ENCODE measurements around the gene USP10.

Gene USP10

DNA sequence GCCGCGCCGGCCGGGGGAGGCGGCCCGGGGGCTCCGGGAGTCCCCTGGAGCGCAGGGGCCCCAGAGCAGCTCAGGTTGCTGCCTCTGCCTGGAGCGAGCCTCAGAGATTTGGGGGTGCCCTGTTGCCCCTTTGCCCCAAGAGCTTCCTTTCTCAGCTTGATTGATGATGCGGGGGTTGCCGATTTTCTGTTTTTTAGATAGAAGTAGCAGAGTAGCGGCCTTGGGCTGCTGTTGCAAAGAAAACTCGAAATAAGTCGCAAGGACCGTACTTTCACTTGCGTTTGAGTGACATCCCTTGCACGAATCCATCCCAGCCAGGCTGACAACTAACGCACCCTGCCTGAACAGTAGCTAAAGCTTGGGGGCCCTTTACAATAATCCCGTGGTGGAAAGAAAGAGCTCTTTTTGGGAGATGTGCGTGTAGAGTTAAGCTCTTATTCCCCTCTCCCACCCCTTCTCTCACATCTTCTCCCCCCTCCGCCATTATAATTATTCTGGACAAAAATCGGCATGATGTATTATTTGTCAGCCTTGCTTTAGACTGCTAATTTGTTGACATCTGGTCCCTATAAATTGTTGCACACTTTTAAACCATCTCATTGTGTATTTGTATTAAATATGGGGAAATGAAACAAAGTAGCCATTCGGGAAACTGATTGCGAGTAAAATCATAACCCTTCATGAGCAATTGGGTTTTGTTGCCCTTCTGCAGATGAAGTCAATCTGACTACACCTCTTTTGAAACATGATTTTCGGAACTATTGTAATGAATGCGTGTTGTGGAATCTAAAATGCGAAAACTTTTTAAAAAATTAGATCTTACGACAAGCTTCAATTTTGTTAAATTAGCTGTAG is 873 bp downstream of the USP10 start:
- DNase-seq = peak; percentile 19 to 28

DNA sequence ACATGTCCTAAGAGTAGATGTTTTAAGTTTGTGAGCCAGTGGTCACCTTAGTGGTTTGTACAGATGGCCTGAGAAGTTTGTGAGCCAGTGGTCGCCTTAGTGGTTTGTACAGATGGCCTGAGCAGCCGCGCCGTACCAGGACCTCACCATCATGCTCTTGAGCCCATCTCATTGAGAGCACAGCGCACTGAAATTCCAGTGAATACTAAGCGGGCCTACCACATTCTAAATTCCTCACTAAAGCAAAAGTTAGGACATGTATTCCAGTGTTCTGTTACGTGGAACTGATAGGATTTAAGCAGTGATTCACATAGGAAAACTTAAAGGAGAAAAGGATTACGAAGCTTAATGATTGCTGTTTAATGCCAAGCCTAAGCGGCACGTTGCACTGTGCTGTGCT is 3.9 kb downstream of the USP10 start:
- DNase-seq = no peak

DNA sequence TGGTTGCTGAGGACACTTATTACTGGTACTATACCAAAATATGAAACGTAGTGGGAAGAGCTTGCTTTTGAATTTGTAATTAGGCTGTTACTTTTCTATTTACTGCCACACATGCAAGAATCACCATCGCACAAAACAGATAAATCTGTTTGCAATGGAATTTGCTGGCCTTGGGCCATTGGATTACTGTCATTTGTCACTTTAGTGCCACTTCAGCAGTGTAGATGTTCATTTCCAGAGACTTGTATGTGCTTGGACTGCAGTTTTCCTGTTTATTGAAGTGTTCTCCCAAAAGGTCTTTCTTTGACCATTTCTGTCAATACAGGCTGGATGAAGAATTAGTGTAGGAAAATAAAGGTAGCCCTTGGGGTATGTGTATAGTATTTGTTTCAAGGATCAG is 4.5 kb downstream of the USP10 start:
- no peak for DNase-seq

DNA sequence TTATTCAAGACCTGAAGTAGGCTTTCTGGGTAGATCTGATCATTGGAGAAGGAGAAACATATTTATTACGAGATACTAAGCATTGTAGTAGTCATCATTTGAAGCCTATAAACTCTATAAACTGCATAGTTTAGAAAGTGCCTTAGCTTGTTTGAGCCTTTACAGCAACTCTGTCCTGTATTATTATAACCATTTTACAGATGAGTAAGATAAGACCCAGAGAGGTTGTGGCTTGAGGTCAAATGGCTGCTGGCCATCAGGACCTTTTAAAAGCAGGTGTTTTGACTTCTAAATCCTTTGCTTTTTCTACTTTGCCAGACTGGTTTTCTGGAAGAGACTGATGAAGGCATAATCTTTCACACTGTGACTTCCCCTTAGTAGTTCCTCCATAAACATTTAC is 7.1 kb downstream of the USP10 start:
- peak in 1 of 2 experiments; percentile 3 for DNase-seq

DNA sequence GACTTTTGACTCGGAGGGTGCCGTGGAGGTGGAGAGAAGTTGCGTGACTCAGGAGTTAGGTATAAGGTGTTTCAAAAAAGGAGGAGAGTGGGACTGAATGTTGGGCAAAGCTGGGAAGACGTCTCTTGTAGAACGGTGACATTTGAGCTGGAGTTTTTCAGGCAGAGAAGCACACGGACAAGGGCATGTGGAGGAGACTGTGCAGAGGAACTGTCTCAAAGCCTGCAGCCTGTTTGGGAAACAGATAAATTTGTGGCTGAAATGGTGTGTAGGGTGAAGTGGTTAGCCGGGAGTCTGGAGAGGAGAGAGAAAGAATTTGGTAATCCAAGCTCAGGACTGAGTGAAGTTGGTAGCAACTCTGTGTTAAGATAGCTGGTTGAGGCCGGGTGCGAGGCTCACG is 9.8 kb downstream of the USP10 start:
- DNase-seq = no peak

DNA sequence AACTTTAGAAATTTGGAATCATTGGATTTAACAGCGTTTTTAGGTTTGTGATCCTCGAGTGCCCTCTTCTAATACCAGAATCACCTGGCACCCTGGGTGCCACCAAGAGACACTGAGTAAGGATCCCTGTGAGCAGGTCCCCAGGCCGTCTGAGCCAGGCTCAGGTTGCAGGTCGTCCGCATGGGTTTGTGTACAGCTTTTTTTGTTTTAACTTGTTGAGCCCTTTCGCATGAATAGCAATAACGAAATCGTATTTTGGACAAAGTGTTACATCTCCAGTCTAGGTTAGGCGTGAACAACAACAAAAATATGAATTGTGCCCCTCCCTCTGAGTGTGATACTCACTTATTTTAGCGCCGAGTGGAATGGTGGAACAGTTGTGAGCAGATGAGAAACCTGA is 10.9 kb downstream of the USP10 start:
- no peak for DNase-seq

DNA sequence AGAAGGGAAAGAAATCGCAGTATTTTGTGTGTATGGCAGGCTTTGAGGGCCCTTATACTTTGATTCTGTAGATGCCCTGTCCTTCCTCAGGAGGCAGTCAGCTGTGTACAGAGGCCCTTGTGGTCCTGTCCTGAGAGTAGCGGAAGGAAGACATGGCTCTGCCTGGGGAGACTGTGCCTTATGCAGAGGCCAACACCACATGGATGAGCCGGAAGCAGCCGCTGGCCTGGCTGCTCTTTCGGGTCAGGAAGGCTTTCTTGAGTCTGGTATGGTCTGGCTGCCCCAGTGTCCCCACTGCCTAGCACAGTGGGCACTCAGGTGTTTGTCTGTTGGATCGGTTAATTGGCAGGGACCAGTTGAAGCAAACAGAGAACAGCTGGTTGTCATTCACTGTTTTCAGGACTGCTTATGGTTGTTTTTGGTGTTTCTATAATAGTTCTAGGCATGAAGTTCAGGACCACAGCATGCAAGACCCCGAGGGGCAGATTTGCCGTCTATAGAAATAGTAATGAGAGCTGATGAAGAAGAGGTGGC is 12.4 kb downstream of the USP10 start:
- no peak for DNase-seq

DNA sequence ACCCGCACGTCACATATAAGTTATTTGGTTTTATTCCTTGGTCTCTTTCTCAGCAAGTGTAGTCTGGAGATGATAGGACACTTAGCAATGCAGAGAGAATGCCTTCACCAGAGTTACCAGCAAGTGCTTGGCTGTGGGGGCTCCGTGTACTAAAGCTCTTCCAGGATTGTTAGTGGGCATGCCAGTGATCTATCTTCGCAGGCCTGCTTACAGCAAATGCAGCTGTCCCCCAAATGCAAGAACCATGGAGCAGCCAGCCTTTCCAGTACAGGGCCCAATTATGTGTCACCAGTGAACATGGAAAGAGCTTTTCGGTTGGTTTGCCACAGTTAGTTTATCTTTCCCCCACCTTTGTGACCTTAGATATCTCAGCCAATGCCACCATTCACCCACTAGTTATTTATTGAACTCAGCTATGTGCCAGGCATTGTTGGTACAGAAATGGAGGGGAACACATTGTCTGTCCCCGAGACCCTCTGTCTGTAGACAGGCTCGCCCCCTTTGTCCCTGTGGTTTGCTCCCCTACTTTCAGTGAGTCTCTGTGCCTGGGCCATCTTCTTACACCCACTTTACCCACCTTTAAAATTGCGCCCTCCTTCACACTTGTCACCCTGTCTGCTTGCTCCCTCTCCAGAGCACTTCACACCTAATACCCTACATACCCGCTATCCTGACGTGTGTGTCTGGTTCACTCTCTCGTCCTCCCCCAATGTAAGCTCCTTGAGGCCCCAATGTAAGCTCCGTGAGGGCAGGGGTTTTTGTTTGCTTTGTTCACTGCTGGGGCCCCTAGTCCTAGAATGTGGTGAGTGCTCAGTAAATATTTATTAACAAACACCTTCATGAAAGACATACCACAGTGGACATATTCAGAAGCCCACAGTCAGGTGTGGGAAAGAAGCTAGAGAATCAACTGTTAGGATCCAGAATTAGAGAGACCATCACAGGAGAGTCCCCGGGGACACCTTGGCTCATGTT is 13.3 kb downstream of the USP10 start:
- DNase-seq = no peak

DNA sequence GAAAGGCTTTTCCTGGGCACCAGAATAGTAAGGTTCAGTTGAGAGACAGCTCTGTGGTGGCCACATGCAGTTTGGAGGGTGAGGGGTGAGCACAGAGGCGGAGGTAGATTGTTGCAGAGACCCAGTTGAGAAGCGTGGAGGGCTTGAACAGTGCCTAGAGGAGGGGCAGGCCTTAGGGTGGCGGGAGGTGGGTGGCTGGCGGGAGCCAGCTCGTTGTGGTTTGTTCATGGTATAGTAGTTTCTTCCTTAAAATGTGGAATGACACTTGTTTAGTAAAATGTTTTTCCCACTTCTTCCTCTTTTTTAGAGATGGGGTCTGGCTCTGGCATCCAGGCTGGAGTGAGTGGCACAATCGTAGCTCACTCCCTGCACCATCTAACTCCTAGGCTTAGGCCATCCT is 14.2 kb downstream of the USP10 start:
- peak; percentile 71 for DNase-seq

DNA sequence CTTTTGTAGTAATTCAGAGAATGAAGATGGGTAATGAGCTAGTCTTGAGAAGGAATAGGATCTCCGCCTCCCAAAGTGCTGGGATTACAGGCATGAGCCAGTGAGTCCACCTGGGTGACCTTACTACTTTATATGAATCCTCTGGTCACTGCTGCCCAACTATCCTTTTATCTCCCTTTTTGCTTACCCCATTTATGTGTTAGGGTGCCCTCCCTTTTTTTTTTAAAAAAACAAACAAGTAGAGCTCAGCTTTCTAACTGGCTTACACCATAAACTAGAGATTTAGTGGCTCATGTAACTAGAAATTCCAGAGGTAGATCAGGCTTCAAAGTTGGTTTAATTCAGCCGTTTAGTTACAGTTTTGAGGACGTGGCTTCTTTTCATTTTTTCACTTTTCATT is 15.6 kb downstream of the USP10 start:
- no peak for DNase-seq

DNA sequence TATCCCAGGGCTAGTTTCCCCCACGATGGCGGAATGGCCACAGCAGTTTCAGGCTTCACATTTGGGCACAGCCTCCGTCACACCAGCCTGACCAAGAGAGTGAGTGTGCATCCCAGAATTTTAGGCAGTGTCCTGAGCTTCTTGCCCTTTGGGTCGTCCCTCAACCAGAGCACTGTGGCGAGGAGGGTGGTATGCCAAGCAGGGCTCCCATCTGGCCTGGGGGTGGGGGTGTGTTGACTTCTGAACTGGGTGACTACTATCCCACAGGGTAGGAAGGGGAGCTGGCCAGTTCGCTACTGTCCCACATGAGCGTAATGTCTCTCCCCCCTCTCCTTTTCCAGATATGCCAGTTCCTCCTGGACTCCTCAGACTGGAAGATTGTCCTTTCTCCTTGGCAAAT is 16.1 kb downstream of the USP10 start:
- no peak for DNase-seq

DNA sequence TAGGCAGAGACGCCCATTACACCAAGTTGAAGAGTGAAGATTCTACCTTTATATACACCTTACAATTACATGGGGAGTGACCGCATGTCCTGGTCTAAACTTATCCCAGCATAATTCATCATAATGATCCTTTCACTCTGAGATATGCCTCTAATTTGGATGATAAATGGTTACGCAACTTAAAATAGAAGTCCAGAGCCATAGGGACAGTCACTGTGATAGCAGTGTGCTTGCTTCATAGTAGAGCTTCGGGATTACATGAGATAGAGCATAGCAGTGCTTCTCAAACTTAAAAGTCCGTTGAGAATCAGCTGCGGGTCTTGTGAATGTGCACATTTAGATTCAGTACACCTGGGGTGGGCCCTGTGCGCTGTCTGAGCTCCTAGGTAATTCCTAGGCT is 16.9 kb downstream of the USP10 start:
- DNase-seq = no peak

DNA sequence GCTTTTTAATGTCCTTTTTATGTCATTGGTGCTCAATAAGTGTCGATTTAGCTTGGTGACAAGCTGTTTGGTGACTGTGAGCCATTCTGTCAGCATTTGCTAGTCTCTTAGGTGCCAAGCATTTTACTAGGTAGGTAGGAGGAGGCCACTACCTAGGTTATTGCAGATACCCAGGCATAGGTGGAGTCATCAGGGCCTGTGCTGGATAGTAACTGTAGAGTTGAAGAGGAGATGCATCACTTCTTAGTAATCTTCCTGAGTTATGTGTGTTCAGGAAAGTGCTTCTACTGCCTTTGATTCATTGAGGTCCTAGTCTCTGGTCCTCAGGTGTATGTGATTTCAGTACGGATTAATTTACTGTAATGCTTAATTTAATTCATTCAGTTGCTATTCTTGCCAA is 17.7 kb downstream of the USP10 start:
- no peak for DNase-seq

DNA sequence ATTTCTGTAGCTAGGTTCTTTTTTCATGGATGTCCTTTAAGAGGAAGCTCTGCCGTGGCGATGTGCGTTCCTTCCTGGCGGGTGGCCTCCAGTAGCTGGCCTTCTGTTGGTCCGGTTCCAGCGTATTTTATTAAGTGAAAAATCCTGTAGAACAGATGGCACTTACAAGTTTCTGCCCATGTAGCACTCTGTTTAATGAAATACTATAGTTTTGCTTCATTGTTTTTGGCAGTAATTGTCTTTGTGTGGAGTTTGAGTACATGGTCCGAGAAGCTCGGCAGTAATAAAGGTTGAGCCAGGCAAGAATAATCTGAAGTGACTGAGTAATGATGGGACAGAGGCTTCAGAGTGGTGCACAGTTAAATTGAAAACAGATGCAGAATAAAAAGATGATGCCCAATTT is 20.4 kb downstream of the USP10 start:
- no peak for DNase-seq

DNA sequence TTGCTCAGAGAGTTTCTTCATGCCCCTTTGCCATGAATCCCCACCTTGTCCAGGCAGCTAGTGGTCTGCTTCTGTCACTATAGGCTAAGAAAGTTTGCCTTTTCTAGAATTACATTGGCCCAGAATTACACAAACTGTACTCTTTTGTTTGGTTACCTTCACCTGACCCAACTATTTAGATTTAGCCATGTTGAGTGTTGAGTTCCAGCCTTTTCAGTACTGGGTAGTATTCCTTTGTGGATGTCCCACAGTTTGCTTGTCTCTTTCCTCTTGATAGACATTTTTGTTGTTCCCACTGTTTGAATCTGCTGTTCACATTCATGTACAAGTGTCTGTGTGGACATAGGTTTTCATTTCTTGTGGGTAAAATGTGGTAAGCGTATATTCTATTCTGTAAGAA is 22.3 kb downstream of the USP10 start:
- no peak for DNase-seq

DNA sequence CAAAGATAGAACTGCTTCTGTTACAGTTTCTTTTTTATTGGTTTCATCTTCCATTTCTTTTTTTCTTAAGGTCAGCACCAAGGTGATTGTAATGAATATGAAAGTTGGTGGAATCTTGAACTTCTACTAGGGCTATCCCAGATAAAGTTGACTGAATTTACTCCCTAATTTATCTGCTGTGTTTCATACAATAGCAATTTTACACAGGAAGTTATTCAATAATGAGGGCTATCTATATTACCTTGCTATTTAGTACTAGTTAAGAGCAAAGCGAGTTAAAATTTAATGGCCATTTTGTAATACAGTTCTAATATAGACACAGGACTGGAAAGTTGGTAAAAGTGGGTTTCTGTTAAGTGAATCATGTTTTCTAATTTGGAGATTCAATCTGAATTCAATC is 24.1 kb downstream of the USP10 start:
- DNase-seq = no peak

DNA sequence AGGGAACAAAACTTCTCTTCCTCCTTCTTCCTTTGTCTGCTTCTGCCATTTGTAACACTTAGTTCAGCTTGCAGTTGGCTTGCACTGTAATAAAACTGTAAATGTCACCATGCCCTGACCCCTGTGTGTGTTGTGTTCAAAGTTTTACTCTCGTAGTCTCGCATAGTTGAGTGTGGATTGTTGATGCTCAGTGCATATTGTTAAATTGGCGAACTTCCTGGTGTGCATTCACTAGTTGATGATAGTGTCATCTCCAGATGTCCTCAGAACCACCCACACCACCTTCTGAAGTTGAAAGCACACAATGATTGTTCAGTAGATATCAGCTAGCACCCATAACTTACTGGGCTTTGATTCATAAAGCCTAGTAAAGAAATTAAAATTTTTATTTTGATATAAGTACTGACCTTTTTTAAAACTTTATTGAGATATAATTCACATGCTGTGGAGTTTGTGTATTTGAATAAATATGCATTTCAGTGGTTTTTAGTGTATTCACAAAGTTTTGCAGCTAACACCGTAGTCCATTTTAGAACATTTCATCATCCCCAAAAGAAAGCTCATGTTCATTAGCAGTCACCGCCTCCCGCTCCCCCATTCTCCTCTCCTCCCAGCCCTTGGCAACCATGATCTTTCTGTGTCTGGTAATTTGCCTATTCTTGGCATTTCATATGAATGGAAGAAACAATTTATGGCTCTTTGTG is 25.0 kb downstream of the USP10 start:
- DNase-seq = no peak

DNA sequence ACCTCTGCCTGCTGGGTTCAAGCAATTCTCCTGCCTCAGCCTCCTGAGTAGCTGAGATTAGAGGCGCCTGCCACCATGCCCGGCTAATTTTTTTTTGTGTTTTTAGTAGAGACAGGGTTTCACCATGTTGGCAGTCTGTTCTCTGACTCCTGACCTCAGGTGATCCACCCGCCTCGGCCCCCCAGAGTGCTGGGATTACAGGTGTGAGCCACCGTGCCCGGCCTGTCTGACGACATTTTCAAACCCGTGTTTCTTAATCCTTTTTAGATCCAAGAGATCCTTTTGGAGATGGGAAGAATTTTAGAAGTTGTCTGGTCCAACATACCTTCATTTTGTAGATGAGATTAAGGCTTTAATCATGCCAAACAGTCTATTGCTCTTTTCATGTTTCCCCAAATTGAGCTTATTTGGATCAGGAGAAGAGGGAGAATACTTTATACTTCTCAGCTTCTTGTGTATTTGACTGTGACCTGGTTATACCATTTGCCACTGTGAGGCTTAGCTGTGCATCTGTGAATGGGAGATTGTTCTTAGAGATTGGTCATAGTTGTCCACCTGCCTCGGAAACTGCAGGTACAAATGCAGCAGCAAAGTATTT is 25.8 kb downstream of the USP10 start:
- DNase-seq = no peak

DNA sequence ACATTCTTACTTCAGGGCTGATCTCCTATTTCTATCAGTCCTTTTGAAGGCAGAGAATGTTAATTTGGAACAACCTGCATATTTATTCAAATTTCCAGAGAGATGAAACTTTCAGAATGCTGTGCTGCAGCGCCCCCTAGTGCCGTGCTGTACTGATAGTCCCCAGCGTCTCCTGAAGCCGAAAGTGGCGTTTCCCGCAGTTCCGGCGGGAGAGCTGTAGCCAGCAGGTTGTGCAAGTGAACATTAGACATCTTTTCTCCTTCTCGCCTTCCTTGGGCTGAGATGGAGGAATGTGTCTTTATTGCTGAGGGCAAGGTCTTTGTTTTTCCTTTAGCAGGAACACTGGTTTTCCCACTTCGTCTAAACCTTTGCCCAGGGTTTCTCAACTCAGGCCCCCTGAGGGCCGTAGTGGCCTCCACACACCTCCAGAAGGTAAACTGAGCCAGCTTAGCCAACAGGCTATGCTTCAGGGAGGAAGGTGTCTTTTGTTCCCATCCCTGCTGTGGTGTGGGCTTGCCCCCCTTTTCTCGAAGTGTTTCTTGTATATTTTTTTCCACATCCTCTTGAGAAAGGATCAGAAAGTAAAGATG is 26.4 kb downstream of the USP10 start:
- DNase-seq = peak; percentile 86 to 93

DNA sequence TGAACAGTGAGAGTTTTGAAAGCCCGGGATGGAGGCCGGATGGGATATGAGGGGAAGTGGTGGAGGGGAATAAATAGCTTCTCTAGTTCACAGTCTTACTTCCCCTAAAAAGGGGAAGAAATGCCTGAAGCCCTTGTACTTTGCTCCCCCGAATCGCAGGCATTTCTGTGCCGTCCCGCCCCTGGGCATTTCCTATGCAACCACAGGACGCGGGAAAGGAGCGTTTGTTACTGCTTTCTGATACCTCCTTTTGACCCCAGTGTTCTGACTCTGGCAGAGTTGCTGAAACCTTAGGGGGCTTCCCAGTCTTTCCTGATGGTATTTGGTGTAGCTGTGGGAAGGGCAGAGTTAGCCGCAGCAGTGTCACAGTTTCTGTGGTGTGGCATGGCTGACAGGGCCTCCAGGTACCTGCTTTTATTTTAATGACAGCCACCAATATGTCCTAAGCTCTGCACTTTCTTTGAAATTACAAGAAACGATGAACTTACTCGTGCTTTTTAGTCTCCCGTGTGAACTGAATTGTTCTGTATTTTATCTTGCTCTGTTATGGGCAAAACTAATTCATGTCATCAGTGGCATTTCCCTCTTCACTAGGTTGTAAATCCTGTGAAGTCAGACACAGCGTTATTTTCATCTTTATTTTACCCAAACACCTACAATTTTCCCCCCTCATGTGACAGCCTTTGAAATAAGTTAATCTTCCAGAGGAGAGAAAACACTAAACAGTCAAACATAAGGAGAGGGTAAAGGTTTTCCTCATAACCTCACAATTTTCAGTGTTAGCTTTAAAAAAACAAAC is 27.1 kb downstream of the USP10 start:
- DNase-seq = peak; percentile 96 to 97

DNA sequence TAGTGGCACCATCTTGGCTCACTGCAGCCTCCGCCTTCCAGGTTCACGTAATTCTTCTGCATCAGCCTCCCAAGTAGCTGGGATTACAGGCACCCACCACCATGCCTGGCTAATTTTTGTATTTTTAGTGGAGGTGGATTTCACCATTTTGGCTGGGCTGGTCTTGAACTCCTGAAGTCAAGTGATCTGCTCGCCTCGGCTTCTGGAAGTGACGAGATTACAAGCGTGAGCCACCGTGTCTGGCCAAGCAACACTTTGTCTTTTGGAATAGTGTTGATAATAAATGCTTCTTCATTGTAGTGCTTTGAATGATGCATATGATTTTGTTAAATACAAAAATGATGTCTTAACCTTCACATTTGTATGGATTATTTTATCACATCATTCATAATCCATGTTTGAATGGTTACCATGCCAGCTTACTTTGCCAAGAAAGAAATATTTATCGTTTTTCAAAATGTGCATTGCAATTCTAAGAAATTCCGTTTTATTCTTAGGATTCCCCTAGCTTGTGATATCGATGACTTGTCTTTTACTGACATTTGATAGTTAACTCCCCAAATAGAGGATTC is 29.1 kb downstream of the USP10 start:
- no peak for DNase-seq
